Esophagus squamous epithelium (tissue), 4 donors: Measurements from ENCODE around the gene NRARP.

Experiments
- CTCF ChIP-seq, 6 experiments: fragments of 450-650 bp in 4 of 6; fragments of 200-600 bp in 2 of 6; sonication (generic) in 2 of 6; IDR thresholded peaks; one replicate each; pipeline ENCODE4 v1.5.1; 2016 to 2019; ENCODE audit warnings: antibody characterized with exemption in 6 of 6, mild to moderate bottlenecking in 4 of 6, moderate library complexity in 4 of 6
- POLR2A ChIP-seq, 4 donors: fragments of 450-650 bp; IDR thresholded peaks; one replicate each; pipeline ENCODE4 v1.6.1; 2017; ENCODE audit warnings: antibody characterized with exemption in 4 of 4, mild to moderate bottlenecking in 4 of 4, moderate library complexity in 3 of 4

GRCh38 chr9:137312852-137313325, 10.8 kb upstream of the NRARP start:
- TF ChIP-seq POLR2A (IDR thresholded peaks at IDR 0.05) (no peak), CTCF (IDR thresholded peaks at IDR 0.05) (no peak)
